ENCODE results near the gene LRRIQ4.

DNA sequence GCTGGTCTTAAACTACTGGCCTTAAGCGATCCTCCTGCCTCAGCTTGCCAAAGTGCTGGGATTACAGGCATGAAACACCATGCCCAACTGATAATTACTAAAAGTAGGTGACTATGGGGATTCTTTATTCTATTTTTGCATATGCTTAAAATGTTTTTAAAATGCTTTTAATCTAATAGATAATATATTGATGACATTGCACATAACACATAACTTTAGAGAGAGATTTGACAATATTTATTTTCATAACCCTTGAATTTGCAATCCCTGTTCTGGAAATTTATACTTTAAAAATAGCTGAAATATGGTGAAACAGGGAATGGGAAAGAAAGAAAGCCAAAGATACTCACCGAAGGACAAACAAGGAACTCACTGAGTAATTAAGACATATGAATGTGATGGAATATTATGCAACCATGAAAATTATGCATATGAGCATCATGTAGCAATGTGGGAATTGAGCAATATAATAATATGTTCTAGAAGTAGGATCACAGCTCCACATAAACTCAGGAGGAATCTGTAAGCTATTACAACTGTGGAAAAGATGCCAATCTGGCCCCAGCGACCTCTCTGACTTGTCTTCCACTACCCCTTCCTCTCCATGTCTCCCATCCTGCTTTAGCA lies 55.0 kb downstream of the LRRIQ4 start:
- no peak for TF ChIP-seq POLR2A (IDR thresholded peaks at IDR 0.05)
- no peak for TF ChIP-seq CTCF (IDR thresholded peaks at IDR 0.05)
- no peak for TF ChIP-seq POLR2AphosphoS5 (IDR thresholded peaks at IDR 0.05)
